AG04450 (cell line): ENCODE measurements around the gene PKNOX2. TPM values are rescaled to one million over a fixed set of nuclear protein-coding genes. Genes with fewer than 3 reads are reported as not detected.

Experiments used
- CTCF ChIA-PET: fragments of 300-600, 350-600 bp; formaldehyde crosslinking; extraction: SDS; loops from one replicate; lab custom pipeline; 2022; ENCODE audit warnings: antibody characterized with exemption, inconsistent platforms; lab: Charles Lee
- POLR2A ChIA-PET: fragments of 350-600 bp; formaldehyde crosslinking; extraction: SDS; loops from one replicate; lab custom pipeline; 2021; ENCODE audit warnings: antibody characterized with exemption, inconsistent platforms; lab: Yijun Ruan, JAX
- DNase-seq: peaks from one replicate; pipeline ENCODE4 v3.0.0-alpha.2; 2011; ENCODE audit warnings: low read depth, low spot score
- H3K27ac ChIP-seq: one replicate; pipeline ENCODE4 v1.5.1; 2012; ENCODE audit warnings: low read depth, low read length, control low read depth
- H3K27me3 ChIP-seq: one replicate; pipeline ENCODE4 v1.6.0; 2012; ENCODE audit warnings: low read length; ENCODE audit not compliant: control insufficient read depth, insufficient read depth
- H3K4me3 ChIP-seq: 2 replicates; pipeline ENCODE4 v1.5.1; 2011; ENCODE audit warnings: mild to moderate bottlenecking, low read depth, low read length, control low read depth
- H3K9me3 ChIP-seq: 2 replicates; pipeline ENCODE4 v1.5.1; 2012; ENCODE audit warnings: low read length; ENCODE audit not compliant: control insufficient read depth, insufficient read depth
- polyA plus RNA-seq: library from polyadenylated mRNA; depleted of rRNA; stranded (reverse); fragments of >200 nt; gene quantifications from 2 replicates; pipeline ENCODE4 v1.2.3, GENCODE V29; 2011; rRNA removed
- small RNA-seq: library from RNA; depleted of rRNA; stranded (forward); fragments of <200 nt; gene quantifications from one replicate; pipeline ENCODE3, GENCODE V24; 2012; ENCODE audit warnings: low read depth; ENCODE audit not compliant: insufficient read length
- TF ChIP-seq, protein P1 (sequence below): IDR thresholded peaks from 2 replicates; pipeline ENCODE4 v1.5.1; 2011; ENCODE audit warnings: low read depth, low read length, control low read depth, inconsistent platforms

The PKNOX2 gene
- polyA plus RNA-seq, 1 experiment: 3.0 TPM

DNA sequence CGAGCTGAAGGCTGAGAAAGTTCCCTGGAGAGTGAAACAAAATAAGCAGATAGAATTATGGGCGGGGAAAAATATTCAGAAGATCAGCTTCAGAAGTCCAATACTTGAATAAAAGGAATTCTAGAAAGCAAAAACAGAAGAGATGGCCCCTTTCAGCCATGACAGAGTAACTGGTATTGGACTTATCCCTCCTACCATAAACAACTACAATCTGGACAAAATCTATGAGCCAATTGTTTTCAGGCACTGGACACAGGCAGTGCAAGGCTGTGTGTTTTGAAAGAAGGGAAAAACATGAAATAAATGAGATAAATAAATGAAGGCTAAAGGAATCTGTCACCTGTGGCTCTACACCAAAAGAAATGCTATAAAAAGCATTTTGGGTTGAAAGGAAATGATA, 305.8 kb downstream of the PKNOX2 start:
- TF ChIP-seq, protein P1, sequence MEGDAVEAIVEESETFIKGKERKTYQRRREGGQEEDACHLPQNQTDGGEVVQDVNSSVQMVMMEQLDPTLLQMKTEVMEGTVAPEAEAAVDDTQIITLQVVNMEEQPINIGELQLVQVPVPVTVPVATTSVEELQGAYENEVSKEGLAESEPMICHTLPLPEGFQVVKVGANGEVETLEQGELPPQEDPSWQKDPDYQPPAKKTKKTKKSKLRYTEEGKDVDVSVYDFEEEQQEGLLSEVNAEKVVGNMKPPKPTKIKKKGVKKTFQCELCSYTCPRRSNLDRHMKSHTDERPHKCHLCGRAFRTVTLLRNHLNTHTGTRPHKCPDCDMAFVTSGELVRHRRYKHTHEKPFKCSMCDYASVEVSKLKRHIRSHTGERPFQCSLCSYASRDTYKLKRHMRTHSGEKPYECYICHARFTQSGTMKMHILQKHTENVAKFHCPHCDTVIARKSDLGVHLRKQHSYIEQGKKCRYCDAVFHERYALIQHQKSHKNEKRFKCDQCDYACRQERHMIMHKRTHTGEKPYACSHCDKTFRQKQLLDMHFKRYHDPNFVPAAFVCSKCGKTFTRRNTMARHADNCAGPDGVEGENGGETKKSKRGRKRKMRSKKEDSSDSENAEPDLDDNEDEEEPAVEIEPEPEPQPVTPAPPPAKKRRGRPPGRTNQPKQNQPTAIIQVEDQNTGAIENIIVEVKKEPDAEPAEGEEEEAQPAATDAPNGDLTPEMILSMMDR: no peak
- Histone ChIP-seq H3K27me3 (no peaks in the 10 kb centered on the region), H3K4me3 (no peak overlapping the region), H3K9me3 (no peaks in the 10 kb centered on the region), H3K27ac (no peak overlapping the region)
- no peak for DNase-seq
- POLR2A ChIA-PET: no interaction called here
- CTCF ChIA-PET: no interaction called here

DNA sequence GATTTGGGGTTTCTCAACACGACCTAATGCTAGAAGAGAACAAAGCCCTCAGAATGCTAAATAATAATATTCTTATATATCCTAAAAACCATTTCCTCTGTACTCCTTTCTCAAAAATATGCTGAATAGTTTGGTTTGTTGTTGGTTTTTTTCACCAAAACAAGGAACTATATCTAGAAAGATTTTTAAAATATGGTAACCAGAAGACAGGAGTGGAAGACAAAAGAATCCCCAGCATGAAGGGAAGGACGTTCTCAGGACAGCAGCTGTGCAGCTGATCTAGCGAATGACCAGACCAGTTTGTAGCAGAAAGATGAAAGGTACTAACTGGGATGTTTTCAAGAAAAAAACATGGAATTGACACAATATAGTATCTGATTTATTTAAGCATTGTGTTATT, 312.2 kb downstream of the PKNOX2 start:
- ChIA-PET POLR2A (no interaction called here), CTCF (interaction anchor here (1.1 kb wide), 1 partner anchor 335 kb away, joined by 3 read pairs; no protein-coding TSS in a partner anchor)
- TF ChIP-seq, protein P1: no peak
- no peaks in the 10 kb centered on the region for H3K9me3 ChIP-seq
- no peaks in the 10 kb centered on the region for H3K27me3 ChIP-seq
- H3K4me3 ChIP-seq: no peak overlapping the region
- no peak for DNase-seq
- H3K27ac ChIP-seq: no peak overlapping the region

DNA sequence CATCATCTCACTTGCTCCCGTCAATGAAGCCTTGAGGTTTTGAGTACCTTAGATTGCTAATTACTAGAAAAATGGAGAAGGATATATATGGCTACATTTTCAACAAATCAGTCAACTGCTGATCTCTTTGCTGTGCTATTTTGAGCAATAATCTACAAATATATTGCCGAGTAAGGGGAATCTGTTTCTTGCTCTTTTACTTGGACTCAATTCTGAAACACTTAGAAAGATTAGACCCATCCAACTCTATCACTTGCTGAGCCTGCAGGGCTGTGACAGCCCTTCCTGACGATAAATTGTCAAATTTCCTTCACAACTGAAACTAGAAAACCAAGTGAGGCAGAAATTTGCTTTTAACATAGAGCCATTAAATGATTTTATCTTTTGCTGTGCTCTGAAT, 314.6 kb downstream of the PKNOX2 start:
- CTCF ChIA-PET: no interaction called here
- H3K9me3 ChIP-seq: no peaks in the 10 kb centered on the region

DNA sequence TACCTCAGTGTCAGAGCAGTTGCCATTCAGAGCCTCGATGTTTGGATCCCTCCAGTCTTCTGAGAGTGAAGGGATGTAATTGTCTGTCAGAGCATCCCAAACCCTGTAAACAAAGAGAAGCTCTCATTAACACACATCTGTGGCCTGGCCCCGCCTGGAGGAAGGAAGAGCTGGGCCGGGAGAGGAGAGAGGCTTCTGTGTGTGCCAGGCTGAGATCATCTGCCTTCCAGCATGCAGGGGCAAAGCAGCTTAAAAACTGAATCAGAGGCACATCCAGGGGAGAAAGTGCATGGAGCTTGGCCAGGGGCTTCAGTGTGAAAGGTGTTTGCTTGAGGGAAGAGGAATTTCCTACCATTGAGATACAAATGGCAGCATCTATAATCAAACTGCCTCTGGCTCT, 317.0 kb downstream of the PKNOX2 start:
- DNase-seq: no peak
- Histone ChIP-seq H3K9me3 (no peaks in the 10 kb centered on the region), H3K27me3 (no peaks in the 10 kb centered on the region), H3K27ac (no peak overlapping the region), H3K4me3 (no peak overlapping the region)
- TF ChIP-seq, protein P1: no peak
- ChIA-PET CTCF (interaction anchor here (0.5 kb wide), 1 partner anchor 1066 kb away, joined by 4 read pairs; no protein-coding TSS in a partner anchor), POLR2A (no interaction called here)

More for the DNA sequence above, 314.6 kb downstream of the PKNOX2 start:
- DNase-seq: no peak
- Histone ChIP-seq H3K4me3 (no peak overlapping the region), H3K27ac (no peak overlapping the region), H3K27me3 (no peaks in the 10 kb centered on the region)
- POLR2A ChIA-PET: no interaction called here
- TF ChIP-seq, protein P1: no peak

Small RNA genes lying within 50 kb of the gene (small RNA-seq; reads per million reads assigned to genes)
- not detected for gene RNU6-321P

Other genes with a start within 250 kb of the PKNOX2 start
- 0.06 TPM in 1 of 2 replicates, not detected in the other for gene HEPN1, start 245.5 kb upstream of the PKNOX2 start, polyA plus RNA-seq
- gene HEPACAM, start 228.7 kb upstream of the PKNOX2 start, polyA plus RNA-seq: 0.05 and 0.10 TPM in 2 replicates
- gene CCDC15, start 210.5 kb upstream of the PKNOX2 start, polyA plus RNA-seq: 0.73 and 1.1 TPM in 2 replicates
- 0.79 and 0.99 TPM in 2 replicates for gene SLC37A2, start 101.4 kb upstream of the PKNOX2 start, polyA plus RNA-seq
- gene TMEM218, start 53.1 kb upstream of the PKNOX2 start, polyA plus RNA-seq: 28.4 and 29.9 TPM in 2 replicates